ENCODE measurements around the gene ELMOD1. TPM values are rescaled to one million over a fixed set of nuclear protein-coding genes. Genes with fewer than 3 reads are reported as not detected.

ELMOD1 gene
- total and polyA plus RNA-seq, 10 of the 15 experiments (the other 5 are each of a cell fraction or from before 2014, with no cell fraction given), result not detected

- POLR2A ChIA-PET, result interaction anchor here (1.0 to 1.3 kb wide), 3 partner anchors 44 to 140 kb away, joined by 3 to 4 read pairs (median 3); no protein-coding TSS in a partner anchor
- BruUV-seq (replicated peaks), result no TSS peak
- Histone ChIP-seq H4K20me1 (ENCODE audit: control insufficient read depth, insufficient read depth) (no peaks in the 10 kb centered on the region), H3K4me2 (ENCODE audit: control insufficient read depth, insufficient read depth) (no peak overlapping the region), H3K27me3 (replicated peaks in 1 of 2; ENCODE audit: control insufficient read depth in 2 of 2, insufficient read depth in 2 of 2, low read length in 1 of 2) (no peaks in the 10 kb centered on the region), H3K9me3 (replicated peaks; ENCODE audit: control insufficient read depth, insufficient read depth, low read length) (no peaks in the 10 kb centered on the region), H2AFZ (ENCODE audit: control insufficient read depth, low read depth, low read length) (peak overlapping the region; percentile 46; the same call in 1 of the 2 replicates), H3K4me3 (no peak overlapping the region), H3K27ac (ENCODE audit: control insufficient read depth, insufficient read depth) (no peak overlapping the region), H3K4me1 (ENCODE audit: control insufficient read depth, insufficient read depth, low read length) (no peaks in the 10 kb centered on the region), H3K36me3 (ENCODE audit: control insufficient read depth in 2 of 2, insufficient read depth in 2 of 2, low read length in 1 of 2) (no peaks in the 10 kb centered on the region), H3K9ac (ENCODE audit: control insufficient read depth, insufficient read depth, low read length) (no peak overlapping the region), H3K79me2 (ENCODE audit: control insufficient read depth, insufficient read depth, low read length) (no peaks in the 10 kb centered on the region)
- CTCF ChIA-PET, result interaction anchor here (0.6 to 14.1 kb wide), 46 partner anchors 8 to 969 kb away, joined by 3 to 536 read pairs (median 6); partner anchors contain the start of gene ALKBH8
- 38% methylated on average over 11 of the region's 11 CpGs for WGBS (ENCODE audit: insufficient coverage, insufficient replicate concordance, low lambda C conversion rate, missing lambda C conversion rate)
- intact Hi-C loops (cut with micrococcal nuclease; ENCODE audit: unreplicated experiment) (loop anchor here (1.0 to 2.0 kb wide), 4 partner anchors 91 to 140 kb away; no protein-coding TSS in a partner anchor), in situ Hi-C loops (cut with MboI) (loop anchor here (5.0 kb wide), 1 partner anchor 48 kb away; no protein-coding TSS in a partner anchor)
- FAIRE-seq, result peak; percentile 18
- peak; percentile 95 for ATAC-seq
- no peak for DNase-seq (ENCODE audit: low read depth, low spot score)
- peak; percentile 88 for TF ChIP-seq RAD21 (IDR thresholded peaks at IDR 0.05; ENCODE audit: insufficient read depth, low read depth, low read length)
- TF ChIP-seq FOS (IDR thresholded peaks at IDR 0.05; ENCODE audit: borderline replicate concordance, extremely low read depth, insufficient read length), result no peak
- peak; percentile 53; the same call in 1 of the 2 replicates for TF ChIP-seq RB1 (IDR thresholded peaks at IDR 0.05; ENCODE audit: borderline replicate concordance)
- peak; percentile 94 for TF ChIP-seq SMC3 (IDR thresholded peaks at IDR 0.05; ENCODE audit: borderline replicate concordance, low read length)
- TF ChIP-seq ZNF24 (IDR thresholded peaks at IDR 0.05), result peak; percentile 13; the same call in 1 of the 2 replicates
- TF ChIP-seq USF2 (IDR thresholded peaks at IDR 0.05; ENCODE audit: borderline replicate concordance, low read depth, low read length), result no peak
- TF ChIP-seq IKZF2 (IDR thresholded peaks at IDR 0.05), result 0 out of 4 replicates have a peak, but pooled peaks of 1 of the 2 experiments have one; percentile 11
- peak; percentile 21 for TF ChIP-seq SKIL (IDR thresholded peaks at IDR 0.05; ENCODE audit: low read depth, poor library complexity, severe bottlenecking)
- TF ChIP-seq BHLHE40 (IDR thresholded peaks at IDR 0.05; ENCODE audit: borderline replicate concordance in 1 of 2, low read depth in 2 of 2, low read length in 1 of 2), result no peak
- TF ChIP-seq NBN (IDR thresholded peaks at IDR 0.05), result 0 out of 2 replicates have a peak, but pooled peaks have one; percentile 32
- TF ChIP-seq CTCF (IDR thresholded peaks at IDR 0.05 in 2 of 3, conservative IDR thresholded peaks at IDR 0.05 in 1 of 3; ENCODE audit: control insufficient read depth in 2 of 3, extremely low read depth in 1 of 3, insufficient read depth in 1 of 3, low read depth in 3 of 3, low read length in 3 of 3), result peak; percentile 50 to 86 (median 63)
- no peak for TF ChIP-seq IRF3 (IDR thresholded peaks at IDR 0.05)
- TF ChIP-seq CHD4 (IDR thresholded peaks at IDR 0.05), result no peak
- no peak for TF ChIP-seq WRNIP1 (IDR thresholded peaks at IDR 0.05; ENCODE audit: borderline replicate concordance, low read depth, low read length)
- RAD21 ChIA-PET (ENCODE audit: unreplicated experiment), result interaction anchor here (0.7 to 5.8 kb wide), 39 partner anchors 8 to 207 kb away, joined by 3 to 120 read pairs (median 5); partner anchors contain the start of genes ALKBH8 and ELMOD1
- SMC1A ChIA-PET (ENCODE audit: uncharacterized antibody, unreplicated experiment), result interaction anchor here (0.8 to 11.6 kb wide), 41 partner anchors 8 to 209 kb away, joined by 3 to 249 read pairs (median 6); partner anchors contain the start of gene ALKBH8
These were observed 98.6 kb downstream of the ELMOD1 start for GRCh38 chr11:107689317-107690202.

All from GM12878 (cell line).